ENCODE measurements around the gene RELCH.

The RELCH gene

GRCh38 chr18:62187543-62188510 lies 772 bp downstream of the RELCH start:
- peak; percentile 43 to 72 (median 51) for DNase-seq

- no peak for DNase-seq
Measured at GRCh38 chr18:62189208-62189607, 2.2 kb downstream of the RELCH start.

- DNase-seq: no peak
Measured at GRCh38 chr18:62196079-62196478, 9.0 kb downstream of the RELCH start.

GRCh38 chr18:62196980-62197379 lies 9.9 kb downstream of the RELCH start:
- DNase-seq: no peak

- DNase-seq: peak in 3 of 4 experiments; percentile 5 to 48 (median 30)
Measured at GRCh38 chr18:62198259-62198658, 11.2 kb downstream of the RELCH start.

GRCh38 chr18:62199629-62200028 lies 12.6 kb downstream of the RELCH start:
- DNase-seq: no peak

GRCh38 chr18:62200121-62200914 lies 13.3 kb downstream of the RELCH start:
- no peak for DNase-seq

- no peak for DNase-seq
Measured at GRCh38 chr18:62201870-62202269, 14.8 kb downstream of the RELCH start.

- DNase-seq: no peak
Measured at GRCh38 chr18:62205824-62206223, 18.8 kb downstream of the RELCH start.

GRCh38 chr18:62206593-62206992 lies 19.5 kb downstream of the RELCH start:
- no peak for DNase-seq

- peak; percentile 43 to 88 (median 78) for DNase-seq
Measured at GRCh38 chr18:62209046-62209445, 22.0 kb downstream of the RELCH start.

GRCh38 chr18:62210138-62210537 lies 23.1 kb downstream of the RELCH start:
- DNase-seq: no peak

- no peak for DNase-seq
Measured at GRCh38 chr18:62211325-62211828, 24.3 kb downstream of the RELCH start.

GRCh38 chr18:62214790-62215189 lies 27.7 kb downstream of the RELCH start:
- no peak for DNase-seq

GRCh38 chr18:62224229-62224628 lies 37.2 kb downstream of the RELCH start:
- DNase-seq: no peak

- no peak for DNase-seq
Measured at GRCh38 chr18:62226047-62226446, 39.0 kb downstream of the RELCH start.

GRCh38 chr18:62236252-62236651 lies 49.2 kb downstream of the RELCH start:
- DNase-seq: no peak

- DNase-seq: no peak
Measured at GRCh38 chr18:62239475-62239874, 52.4 kb downstream of the RELCH start.

- DNase-seq: no peak
Measured at GRCh38 chr18:62242955-62243354, 55.9 kb downstream of the RELCH start.

- DNase-seq: no peak
Measured at GRCh38 chr18:62245177-62245576, 58.1 kb downstream of the RELCH start.

GRCh38 chr18:62245699-62246098 lies 58.6 kb downstream of the RELCH start:
- DNase-seq: no peak

GRCh38 chr18:62248313-62248712 lies 61.3 kb downstream of the RELCH start:
- DNase-seq: no peak

GRCh38 chr18:62249478-62250097 lies 62.5 kb downstream of the RELCH start:
- DNase-seq: peak; percentile 77 to 86 (median 81)

Measured in suppressor macrophage (primary cell).